Heart left ventricle (tissue), 13 donors: Measurements from ENCODE around the gene VWA3A.

Source experiments
- POLR2A ChIP-seq, 2 donors: fragments of 450-650 bp; IDR thresholded peaks; one replicate each; pipeline ENCODE4 v1.6.1; 2017; ENCODE audit warnings: antibody characterized with exemption in 2 of 2, mild to moderate bottlenecking in 2 of 2, moderate library complexity in 2 of 2
- TF ChIP-seq, protein P1 (sequence below), 12 donors: fragments of 200-600 bp; sonication (generic) in 4 of 12; IDR thresholded peaks; one replicate each; pipeline versions ENCODE4 v1.5.0 to v1.8.0; 2018 to 2022; ENCODE audit warnings: antibody characterized with exemption in 12 of 12, mild to moderate bottlenecking in 5 of 12
- donor health status: ischemic (EF 13 %, LVEDD 7.1; RV severe dilation, severe dysfunction).
- donor health status: DM: no; HTN: yes; CAD: no.
- donor health status: DM: no; HTN: no; CAD: no.
- donor health status: ischemic (EF 25% LVEDD 6.9; RV normal size, moderate dysfunction).
- donor health status: ischemic (EF 25% LVEDD 5.7; RV mildly dilated, moderate dysfunction).
- donor health status: ischemic (EF 35%, LVEDD 5.7; RV mildly dilated, moderate dysfunction).
- donor health status: nonischemic (EF 11% LVEDD 7.7; RV severe dilation, severe dysfunction).
- donor health status: DM: yes; HTN: yes; CAD: no.
- donor health status: PGD.
- donor health status: ischemic (EF 29% LVEDD 5.4; RV normal size, mild dysfunction).
- donor health status: nonischemic (EF 23%, LVEDD 6.1; RV moderate dilation, normal function).

GRCh38 chr16:22165508-22166285, 73.4 kb downstream of the VWA3A start:
- TF ChIP-seq, protein P1, sequence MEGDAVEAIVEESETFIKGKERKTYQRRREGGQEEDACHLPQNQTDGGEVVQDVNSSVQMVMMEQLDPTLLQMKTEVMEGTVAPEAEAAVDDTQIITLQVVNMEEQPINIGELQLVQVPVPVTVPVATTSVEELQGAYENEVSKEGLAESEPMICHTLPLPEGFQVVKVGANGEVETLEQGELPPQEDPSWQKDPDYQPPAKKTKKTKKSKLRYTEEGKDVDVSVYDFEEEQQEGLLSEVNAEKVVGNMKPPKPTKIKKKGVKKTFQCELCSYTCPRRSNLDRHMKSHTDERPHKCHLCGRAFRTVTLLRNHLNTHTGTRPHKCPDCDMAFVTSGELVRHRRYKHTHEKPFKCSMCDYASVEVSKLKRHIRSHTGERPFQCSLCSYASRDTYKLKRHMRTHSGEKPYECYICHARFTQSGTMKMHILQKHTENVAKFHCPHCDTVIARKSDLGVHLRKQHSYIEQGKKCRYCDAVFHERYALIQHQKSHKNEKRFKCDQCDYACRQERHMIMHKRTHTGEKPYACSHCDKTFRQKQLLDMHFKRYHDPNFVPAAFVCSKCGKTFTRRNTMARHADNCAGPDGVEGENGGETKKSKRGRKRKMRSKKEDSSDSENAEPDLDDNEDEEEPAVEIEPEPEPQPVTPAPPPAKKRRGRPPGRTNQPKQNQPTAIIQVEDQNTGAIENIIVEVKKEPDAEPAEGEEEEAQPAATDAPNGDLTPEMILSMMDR (IDR thresholded peaks at IDR 0.05) = no peak
- no peak for TF ChIP-seq POLR2A (IDR thresholded peaks at IDR 0.05)
